HG02970 (cell line): ENCODE measurements around the gene GAPDHS.

Experiments
- ATAC-seq: cut with Tn5 transposase; IDR thresholded peaks from one replicate; pipeline ENCODE4 v1.9.1; 2021; ENCODE audit warnings: mild to moderate bottlenecking, moderate library complexity, moderate number of reproducible peaks; ENCODE audit not compliant: unreplicated experiment, low FRiP score

Gene GAPDHS

GRCh38 chr19:35578707-35579106, 45.5 kb downstream of the GAPDHS start:
- ATAC-seq = no peak

GRCh38 chr19:35582760-35583159, 49.5 kb downstream of the GAPDHS start:
- no peak for ATAC-seq

GRCh38 chr19:35585848-35586247, 52.6 kb downstream of the GAPDHS start, which contains the start of gene PMIS2:
Gene PMIS2 (plus strand): TSS chr19:35586173. CDS start chr19:35586260, 87 bp downstream.
- no peak for ATAC-seq

- no peak for ATAC-seq
Measured at GRCh38 chr19:35587321-35587720, 54.1 kb downstream of the GAPDHS start.

- ATAC-seq = no peak
Measured at GRCh38 chr19:35590875-35591274, 57.6 kb downstream of the GAPDHS start.

- no peak for ATAC-seq
Measured at GRCh38 chr19:35592226-35592625, 59.0 kb downstream of the GAPDHS start.
